Measurements from ENCODE around the gene RGPD6.
"Not testable (repeated sequence)": the region's sequence is repeated elsewhere in the genome, so short reads cannot be mapped to it uniquely, and the experiment has no call there.

RGPD6 gene

DNA sequence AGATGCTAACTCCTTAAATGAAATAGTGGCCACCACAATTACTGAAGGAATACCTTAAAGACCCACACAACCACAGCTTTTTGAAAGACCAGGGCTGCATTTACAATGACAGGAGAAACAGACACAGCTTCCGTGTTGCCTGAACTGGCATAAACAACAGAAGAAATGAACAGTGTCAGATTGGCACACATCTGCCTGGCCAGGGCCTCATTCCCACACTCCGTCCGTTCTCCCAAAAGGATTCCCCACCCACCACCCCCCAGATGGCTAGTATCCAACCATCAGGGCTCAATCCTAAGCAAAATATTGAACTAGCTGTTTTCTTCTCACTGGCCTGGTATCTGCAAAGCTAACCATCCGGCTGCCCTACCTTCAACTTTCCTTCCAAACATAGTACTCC is 96.9 kb downstream of the RGPD6 start:
- DNase-seq: not testable (repeated sequence)

DNA sequence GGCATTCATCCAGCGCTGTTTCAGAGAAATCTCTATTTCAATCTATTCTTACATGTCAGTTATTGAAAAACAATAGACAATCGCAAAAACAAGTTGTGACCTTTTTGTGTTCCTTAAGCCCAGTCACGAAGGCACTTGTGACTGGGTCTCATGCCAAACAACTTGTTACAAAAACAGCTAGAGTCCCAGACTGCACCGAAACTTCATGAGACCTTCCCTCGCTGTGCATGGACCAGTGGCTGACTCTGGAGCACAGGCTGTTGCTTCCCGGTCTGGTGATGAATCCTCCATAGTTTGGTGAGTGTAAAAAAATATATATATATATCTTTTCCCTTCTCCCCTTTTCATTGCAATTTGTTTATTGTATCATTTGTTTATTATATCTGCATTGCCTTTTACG is 99.7 kb downstream of the RGPD6 start:
- DNase-seq: not testable (repeated sequence)

DNA sequence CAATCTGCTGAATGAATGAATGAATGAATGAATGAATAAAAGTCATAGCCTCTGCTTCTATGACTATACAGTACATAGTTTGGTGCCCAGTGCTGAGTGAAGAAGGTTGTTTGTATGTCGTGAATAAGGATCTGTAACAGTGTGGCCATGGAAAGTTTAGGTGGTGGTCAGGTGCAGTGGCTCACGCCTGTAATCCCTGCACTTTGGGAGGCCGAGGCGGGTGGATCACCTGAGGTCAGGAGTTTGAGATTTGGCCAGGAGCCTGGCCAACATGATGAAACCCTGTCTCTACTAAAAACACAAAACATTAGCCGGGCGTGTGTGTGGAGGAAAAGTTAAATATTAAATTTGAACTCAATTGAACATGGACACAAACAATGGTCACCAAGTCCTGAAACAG is 100.1 kb downstream of the RGPD6 start:
- DNase-seq: not testable (repeated sequence)

DNA sequence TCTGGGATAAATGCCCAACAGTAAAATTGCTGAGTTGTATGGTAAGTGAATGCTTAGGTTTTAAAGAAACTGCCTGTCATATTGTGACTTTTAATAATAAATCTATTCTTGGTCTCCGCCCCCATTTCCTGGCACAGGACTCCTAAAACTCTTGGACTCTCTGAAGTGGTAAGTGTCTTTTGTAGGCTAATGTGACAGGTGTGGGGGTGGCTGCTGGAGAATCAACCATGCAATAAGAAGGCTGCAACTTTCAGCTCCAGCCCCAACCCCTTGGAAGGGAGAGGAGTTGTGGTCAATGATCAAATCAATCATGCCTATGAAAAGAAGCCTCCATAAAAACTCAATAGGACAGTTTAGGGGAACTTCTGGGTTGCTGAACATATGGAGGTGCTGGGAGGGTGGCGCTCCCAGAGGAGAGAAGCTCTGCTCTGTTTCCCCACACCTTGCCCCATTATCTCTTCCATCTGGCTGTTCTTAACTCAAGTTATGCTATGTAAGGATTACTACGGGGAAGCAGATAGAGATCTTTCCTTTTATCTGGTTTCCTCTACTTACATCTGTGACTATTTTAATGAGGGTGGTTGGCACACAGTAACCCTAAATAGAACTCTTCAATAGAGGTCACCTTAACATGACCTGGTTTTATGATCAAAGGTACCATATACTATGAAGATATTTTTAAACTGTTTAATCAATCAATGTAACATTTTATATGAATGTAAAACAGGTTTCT is 101.2 kb downstream of the RGPD6 start:
- DNase-seq: not testable (repeated sequence)

DNA sequence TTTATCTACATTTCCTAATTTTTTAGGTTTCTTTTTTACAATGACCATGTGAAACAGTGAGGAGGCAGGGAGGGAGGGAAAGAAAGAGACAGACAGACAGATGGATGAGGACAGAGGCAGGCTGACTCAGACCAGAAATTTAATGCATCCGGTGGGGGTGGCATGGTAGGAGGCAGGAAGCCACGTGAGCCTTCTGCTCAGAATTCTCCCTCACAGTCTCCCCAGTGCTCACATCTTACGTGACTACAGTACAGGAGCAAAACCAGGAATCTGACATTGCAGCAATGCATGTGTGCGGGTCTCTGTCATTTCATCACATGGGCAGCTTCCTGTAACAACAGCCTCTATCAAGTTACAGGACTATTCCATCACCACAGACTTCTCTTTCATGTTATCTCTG is 102.1 kb downstream of the RGPD6 start:
- DNase-seq: not testable (repeated sequence)

DNA sequence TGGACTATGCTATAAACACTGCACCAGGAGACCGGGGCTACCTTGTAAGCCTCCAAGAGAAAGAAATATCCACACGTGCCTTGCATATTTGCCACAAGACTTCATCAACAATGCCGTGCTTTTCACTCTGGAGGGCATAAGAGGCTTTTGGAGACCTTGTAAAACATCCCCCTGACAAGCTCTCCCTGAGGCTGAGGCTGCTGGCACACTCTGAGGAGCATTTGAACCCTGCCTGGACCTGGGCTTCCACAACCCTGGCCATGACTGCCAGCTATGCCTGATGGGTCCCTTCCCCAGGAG is 104.0 kb downstream of the RGPD6 start:
- DNase-seq: not testable (repeated sequence)

DNA sequence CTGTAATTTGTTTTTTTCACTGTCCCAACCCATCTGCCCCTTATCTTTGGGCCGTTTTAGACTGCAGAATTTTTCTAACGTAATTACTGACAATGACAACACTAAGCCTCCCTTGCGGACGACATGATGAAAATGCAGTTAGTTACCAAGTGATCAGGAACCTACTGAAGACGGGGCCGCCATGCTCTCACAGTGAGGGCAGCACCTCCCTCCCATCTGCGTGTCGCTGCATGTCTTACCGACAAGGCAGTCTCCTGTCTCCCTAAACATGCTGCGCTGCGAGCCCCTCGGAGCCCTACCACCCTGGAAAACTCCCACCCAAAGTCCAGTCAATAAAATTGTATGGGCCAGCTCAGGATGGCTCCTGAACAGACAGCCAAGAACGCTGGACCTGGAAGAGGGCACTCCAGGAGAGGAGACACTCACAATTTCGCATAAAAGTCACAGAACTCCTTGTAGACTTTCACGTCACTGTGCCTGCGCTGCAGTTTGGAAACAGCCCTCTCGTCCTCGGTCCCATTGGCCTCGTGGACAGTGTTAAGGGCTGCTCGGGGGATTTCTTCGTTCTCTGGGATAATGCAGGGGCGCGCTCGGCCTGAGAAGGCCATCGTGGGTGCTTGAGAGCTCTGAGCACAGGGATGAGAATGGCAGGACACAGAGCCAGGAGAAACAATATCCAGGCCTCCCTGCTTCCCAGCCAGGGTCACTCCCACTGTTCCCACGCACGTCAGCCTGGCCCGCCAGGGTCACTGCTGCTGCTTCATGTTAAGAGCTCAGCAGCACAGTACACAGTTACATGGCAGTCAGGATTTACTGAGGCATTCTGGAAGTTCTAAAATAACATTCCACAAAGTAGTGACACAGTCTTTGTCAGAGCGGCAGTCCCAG is 104.6 kb downstream of the RGPD6 start, which contains the start of gene LIMS4:
Gene LIMS4, minus strand, starts transcription at position 646 of the 888 bp plus-strand sequence. Its CDS starts 38 bp downstream, at position 608.
- not testable (repeated sequence) for DNase-seq

DNA sequence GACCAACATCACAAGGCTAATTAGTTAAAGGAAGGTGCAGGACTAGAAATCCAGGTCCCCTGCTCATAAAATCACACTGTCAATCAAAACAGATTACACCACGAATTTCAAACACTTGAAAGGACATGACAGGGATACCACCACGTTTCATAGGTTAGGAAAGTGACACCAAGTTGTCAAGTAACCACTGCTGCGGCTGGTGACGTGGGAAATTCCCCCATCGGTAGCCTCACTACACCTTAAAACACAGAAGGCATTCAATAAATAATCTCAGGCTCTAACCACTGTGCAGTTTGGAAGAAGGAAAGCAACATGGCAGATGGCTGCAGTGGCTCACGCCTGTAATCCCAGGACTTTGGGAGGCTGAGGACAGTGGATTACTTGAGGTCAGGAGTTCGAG is 108.1 kb downstream of the RGPD6 start:
- not testable (repeated sequence) for DNase-seq

DNA sequence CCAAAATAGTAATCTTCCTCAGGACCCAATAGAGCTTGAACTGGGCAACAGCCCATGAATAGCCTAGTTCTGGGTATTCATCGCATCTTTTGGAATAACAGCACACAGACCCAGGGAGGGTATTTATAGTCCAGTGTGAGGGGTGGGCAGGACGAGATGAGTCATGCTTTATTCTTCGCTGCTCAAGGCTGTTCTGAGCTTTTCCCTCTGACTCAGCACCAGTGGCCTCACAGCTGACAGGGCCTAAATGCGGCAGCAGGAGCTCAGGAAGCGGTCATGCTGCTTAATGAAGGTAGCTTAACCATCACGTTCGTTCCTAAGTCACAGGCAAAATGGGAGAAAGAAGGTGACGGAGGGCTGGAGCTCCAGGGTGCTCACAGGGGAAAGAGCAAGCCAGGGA is 111.7 kb downstream of the RGPD6 start:
- DNase-seq: not testable (repeated sequence)

All from femur (tissue), 1 donor.